ENCODE data around the gene XYLT1.

DNA sequence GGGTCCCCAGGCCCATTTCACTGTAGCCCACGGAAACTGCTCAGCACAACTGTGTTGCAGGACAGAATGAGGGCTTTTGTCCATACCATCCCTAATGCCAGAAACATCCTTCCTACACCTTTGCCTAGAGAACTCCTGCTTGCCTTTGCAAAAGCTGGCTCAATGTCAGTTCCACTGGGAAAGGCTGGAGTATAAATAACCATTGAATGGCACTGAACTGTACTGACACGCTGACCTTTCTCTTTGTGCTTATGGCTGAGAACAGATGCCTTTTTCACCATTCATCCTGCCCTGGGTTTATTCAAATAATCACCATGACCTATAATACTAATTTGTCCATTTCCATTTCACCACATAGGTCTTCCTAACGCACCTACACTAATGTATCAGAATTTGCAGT is 300.3 kb downstream of the XYLT1 start:
- TF ChIP-seq, protein P1, sequence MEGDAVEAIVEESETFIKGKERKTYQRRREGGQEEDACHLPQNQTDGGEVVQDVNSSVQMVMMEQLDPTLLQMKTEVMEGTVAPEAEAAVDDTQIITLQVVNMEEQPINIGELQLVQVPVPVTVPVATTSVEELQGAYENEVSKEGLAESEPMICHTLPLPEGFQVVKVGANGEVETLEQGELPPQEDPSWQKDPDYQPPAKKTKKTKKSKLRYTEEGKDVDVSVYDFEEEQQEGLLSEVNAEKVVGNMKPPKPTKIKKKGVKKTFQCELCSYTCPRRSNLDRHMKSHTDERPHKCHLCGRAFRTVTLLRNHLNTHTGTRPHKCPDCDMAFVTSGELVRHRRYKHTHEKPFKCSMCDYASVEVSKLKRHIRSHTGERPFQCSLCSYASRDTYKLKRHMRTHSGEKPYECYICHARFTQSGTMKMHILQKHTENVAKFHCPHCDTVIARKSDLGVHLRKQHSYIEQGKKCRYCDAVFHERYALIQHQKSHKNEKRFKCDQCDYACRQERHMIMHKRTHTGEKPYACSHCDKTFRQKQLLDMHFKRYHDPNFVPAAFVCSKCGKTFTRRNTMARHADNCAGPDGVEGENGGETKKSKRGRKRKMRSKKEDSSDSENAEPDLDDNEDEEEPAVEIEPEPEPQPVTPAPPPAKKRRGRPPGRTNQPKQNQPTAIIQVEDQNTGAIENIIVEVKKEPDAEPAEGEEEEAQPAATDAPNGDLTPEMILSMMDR (conservative IDR thresholded peaks at IDR 0.05): no peak
- TF ChIP-seq EZH2 (IDR thresholded peaks at IDR 0.05; ENCODE audit: low read depth): no peak

Data from PC-9 (cell line).